Stimulated activated CD4-positive, alpha-beta T cell treated with anti-CD3 and anti-CD28 coated beads, TNF-alpha, amount 100 ng/mL, for 24 hours (primary cell): ENCODE data around the gene ZNF219.

ENCODE experiments used
- DNase-seq, 3 experiments: peaks; one replicate each; pipeline ENCODE4 v3.0.0-alpha.2; 2020; ENCODE audit warnings: low read depth in 3 of 3

ZNF219 gene

GRCh38 chr14:21069388-21070082, 28.9 kb downstream of the ZNF219 start:
- DNase-seq: no peak

- DNase-seq: peak in 1 of 3 experiments; percentile 31
These were observed 29.7 kb downstream of the ZNF219 start for GRCh38 chr14:21068521-21069387.

GRCh38 chr14:21066882-21067502, 31.5 kb downstream of the ZNF219 start:
- no peak for DNase-seq

GRCh38 chr14:21063479-21063878, 35.0 kb downstream of the ZNF219 start:
- DNase-seq: no peak

- no peak for DNase-seq
These were observed 37.1 kb downstream of the ZNF219 start for GRCh38 chr14:21061347-21061668.

GRCh38 chr14:21060614-21061346, 37.7 kb downstream of the ZNF219 start:
- no peak for DNase-seq

GRCh38 chr14:21059842-21060613, 38.4 kb downstream of the ZNF219 start:
- no peak for DNase-seq

GRCh38 chr14:21058903-21059302, 39.6 kb downstream of the ZNF219 start:
- no peak for DNase-seq

GRCh38 chr14:21057803-21058675, 40.4 kb downstream of the ZNF219 start, which contains the start of gene RNASE8:
Gene RNASE8, plus strand, starts transcription at chr14:21057822. Its CDS starts 71 bp downstream, at chr14:21057893.
- DNase-seq: no peak

- DNase-seq: no peak
These were observed 41.8 kb downstream of the ZNF219 start for GRCh38 chr14:21056520-21057163.

- DNase-seq: no peak
These were observed 42.9 kb downstream of the ZNF219 start for GRCh38 chr14:21055432-21056117.

- no peak for DNase-seq
These were observed 43.7 kb downstream of the ZNF219 start for GRCh38 chr14:21054768-21055145.

GRCh38 chr14:21054123-21054767, 44.2 kb downstream of the ZNF219 start:
- DNase-seq: no peak

- no peak for DNase-seq
These were observed 45.0 kb downstream of the ZNF219 start for GRCh38 chr14:21053184-21054122.

GRCh38 chr14:21050597-21050996, 47.9 kb downstream of the ZNF219 start:
- DNase-seq: no peak

GRCh38 chr14:21049271-21049673, 49.2 kb downstream of the ZNF219 start:
- no peak for DNase-seq

GRCh38 chr14:21048638-21049037, 49.8 kb downstream of the ZNF219 start:
- DNase-seq: no peak
